ENCODE data around the gene LRRC28. TPM values are rescaled to one million over a fixed set of nuclear protein-coding genes. Genes with fewer than 3 reads are reported as not detected.

The LRRC28 gene
- total and polyA plus RNA-seq, 2 of the 4 experiments (the other 2 are of a cell fraction) = 12.7 to 21.1 TPM

GRCh38 chr15:99275061-99275460 is 23.8 kb downstream of the LRRC28 start:
- H2AK9ac ChIP-seq (replicated peaks; ENCODE audit: low read depth, low read length, poor library complexity) = no peak overlapping the region
- no peak overlapping the region for H4K5ac ChIP-seq (ENCODE audit: low read depth, low read length)
- BruUV-seq (replicated peaks) = no TSS peak
- H3K79me1 ChIP-seq (ENCODE audit: low read depth in 1 of 2, low read length in 2 of 2) = no peaks in the 10 kb centered on the region; a peak in 1 of 4 replicates
- H2BK15ac ChIP-seq (ENCODE audit: low read depth, low read length) = no peak overlapping the region
- H3K4ac ChIP-seq (ENCODE audit: low read depth, low read length) = no peak overlapping the region
- no peaks in the 10 kb centered on the region for H3K9me1 ChIP-seq (ENCODE audit: insufficient read depth, low read length)
- no peaks in the 10 kb centered on the region for H4K20me1 ChIP-seq (ENCODE audit: insufficient read depth, low read length)
- H3K9me3 ChIP-seq (ENCODE audit: control insufficient read depth, insufficient read depth, low read length) = no peaks in the 10 kb centered on the region
- no peak overlapping the region for H2BK120ac ChIP-seq (ENCODE audit: low read depth, low read length)
- in situ Hi-C loops (cut with MboI; ENCODE audit: low sequenced_read_pairs) = no loop called here
- no peaks in the 10 kb centered on the region for H3K36me3 ChIP-seq (ENCODE audit: control insufficient read depth, insufficient read depth, low read length)
- H3K9ac ChIP-seq (ENCODE audit: low read depth, low read length) = no peak overlapping the region
- TF ChIP-seq BHLHE40 (IDR thresholded peaks at IDR 0.05; ENCODE audit: low read depth, low read length) (no peak), NFE2L2 (IDR thresholded peaks at IDR 0.05; ENCODE audit: low read depth, low read length) (no peak), CHD1 (IDR thresholded peaks at IDR 0.05; ENCODE audit: low read depth, low read length) (no peak), RAD21 (IDR thresholded peaks at IDR 0.05; ENCODE audit: low read length) (no peak)
- no CpG with 5 or more reads among the region's 2 CpGs for WGBS, 2 experiments (ENCODE audit: extremely low coverage in 2 of 2, insufficient read length in 1 of 2)
- H4K8ac ChIP-seq (ENCODE audit: low read depth in 2 of 2, low read length in 2 of 2) = no peak overlapping the region
- CTCF ChIA-PET = interaction anchor here (6.1 kb wide), 1 partner anchor 428 kb away, joined by 34 read pairs; no protein-coding TSS in a partner anchor
- H3K14ac ChIP-seq (replicated peaks; ENCODE audit: low read depth, low read length) = no peak overlapping the region
- POLR2A ChIA-PET (ENCODE audit: unreplicated experiment) = interaction anchor here (1.5 kb wide), 1 partner anchor 454 kb away, joined by 3 read pairs; no protein-coding TSS in a partner anchor
- no peak overlapping the region for H3K23ac ChIP-seq (ENCODE audit: low read depth, low read length)
- no peak overlapping the region for H3K27ac ChIP-seq (ENCODE audit: insufficient read depth, low read length)
- no peak overlapping the region for H2AFZ ChIP-seq (replicated peaks; ENCODE audit: low read length, poor library complexity)
- no peak overlapping the region for H2BK5ac ChIP-seq (ENCODE audit: low read depth, low read length, poor library complexity, severe bottlenecking)
- no peak overlapping the region for H3K4me3 ChIP-seq (ENCODE audit: insufficient read depth, low read depth, low read length)
- intact Hi-C loops (cut with micrococcal nuclease) = loop anchor here (10.0 kb wide), 1 partner anchor 860 kb away; no protein-coding TSS in a partner anchor
- H3K4me1 ChIP-seq (ENCODE audit: control insufficient read depth, insufficient read depth, low read length) = no peaks in the 10 kb centered on the region
- H3K18ac ChIP-seq (ENCODE audit: low read depth, low read length) = no peak overlapping the region
- H3K56ac ChIP-seq (ENCODE audit: extremely low read depth, insufficient read depth, low read length) = no peak overlapping the region
- ATAC-seq (ENCODE audit: low read depth) (no peak), DNase-seq (no peak)
- no peak overlapping the region for H2AK5ac ChIP-seq (ENCODE audit: low read depth, low read length)
- dilution Hi-C loops (cut with HindIII; ENCODE audit: low sequenced_read_pairs, unreplicated experiment) = no loop called here
- no peak overlapping the region for H4K91ac ChIP-seq (ENCODE audit: insufficient read depth, low read depth, low read length)
- H3K27me3 ChIP-seq (ENCODE audit: control insufficient read depth, insufficient read depth, low read length) = no peaks in the 10 kb centered on the region
- no peak overlapping the region for H3K4me2 ChIP-seq (ENCODE audit: low read depth, low read length)
- H2BK20ac ChIP-seq (ENCODE audit: low read depth, low read length) = no peak overlapping the region
